GOT3 (cell line): Measurements from ENCODE around the gene PTPRC.

Source experiments
- DNase-seq: peaks from one replicate; lab custom pipeline; 2025; ENCODE audit warnings: mixed read lengths; lab: John Stamatoyannopoulos, UW

Gene PTPRC

GRCh38 chr1:198701250-198701649, 62.4 kb downstream of the PTPRC start:
- DNase-seq, result no peak

- no peak for DNase-seq
Observed at GRCh38 chr1:198701766-198702539, 63.1 kb downstream of the PTPRC start.

GRCh38 chr1:198708761-198709525, 70.1 kb downstream of the PTPRC start:
- DNase-seq, result no peak

GRCh38 chr1:198711837-198712236, 73.0 kb downstream of the PTPRC start:
- no peak for DNase-seq

- DNase-seq, result no peak
Observed at GRCh38 chr1:198713081-198713480, 74.2 kb downstream of the PTPRC start.

GRCh38 chr1:198714271-198714670, 75.4 kb downstream of the PTPRC start:
- DNase-seq, result no peak

- no peak for DNase-seq
Observed at GRCh38 chr1:198716051-198716450, 77.2 kb downstream of the PTPRC start.

GRCh38 chr1:198717510-198717909, 78.7 kb downstream of the PTPRC start:
- no peak for DNase-seq

- no peak for DNase-seq
Observed at GRCh38 chr1:198723127-198723526, 84.3 kb downstream of the PTPRC start.

GRCh38 chr1:198725090-198725489, 86.2 kb downstream of the PTPRC start:
- no peak for DNase-seq

GRCh38 chr1:198726455-198726854, 87.6 kb downstream of the PTPRC start:
- DNase-seq, result no peak

GRCh38 chr1:198729195-198729863, 90.5 kb downstream of the PTPRC start:
- DNase-seq, result no peak

GRCh38 chr1:198730952-198731351, 92.1 kb downstream of the PTPRC start:
- no peak for DNase-seq

- no peak for DNase-seq
Observed at GRCh38 chr1:198734323-198735008, 95.6 kb downstream of the PTPRC start.

- DNase-seq, result no peak
Observed at GRCh38 chr1:198741744-198742143, 102.9 kb downstream of the PTPRC start.

- no peak for DNase-seq
Observed at GRCh38 chr1:198747127-198747526, 108.3 kb downstream of the PTPRC start.

- no peak for DNase-seq
Observed at GRCh38 chr1:198749279-198749678, 110.4 kb downstream of the PTPRC start.

GRCh38 chr1:198750081-198750480, 111.2 kb downstream of the PTPRC start:
- DNase-seq, result no peak

GRCh38 chr1:198751741-198752140, 112.9 kb downstream of the PTPRC start:
- no peak for DNase-seq

- DNase-seq, result no peak
Observed at GRCh38 chr1:198754670-198755069, 115.8 kb downstream of the PTPRC start.

- no peak for DNase-seq
Observed at GRCh38 chr1:198755715-198756114, 116.9 kb downstream of the PTPRC start.

GRCh38 chr1:198756470-198756869, 117.6 kb downstream of the PTPRC start:
- DNase-seq, result no peak
